HUES6 (cell line): Measurements from ENCODE around the gene IL1RAP.
A peak's percentile ranks its signal among the peaks of the same experiment; 100 is the strongest.

ENCODE experiments used
- H3K27ac ChIP-seq: 2 replicates; pipeline ENCODE4 v1.7.0; 2013; ENCODE audit warnings: low read depth, mild to moderate bottlenecking, low read length, inconsistent platforms
- H3K27me3 ChIP-seq: 2 replicates; pipeline ENCODE4 v1.6.1; 2013; ENCODE audit warnings: low read length; ENCODE audit not compliant: control insufficient read depth, insufficient read depth
- H3K36me3 ChIP-seq: 2 replicates; pipeline ENCODE4 v1.6.1; 2013; ENCODE audit warnings: low read length; ENCODE audit not compliant: control insufficient read depth, insufficient read depth
- H3K4me1 ChIP-seq: 2 replicates; pipeline ENCODE4 v1.6.1; 2013; ENCODE audit warnings: low read length; ENCODE audit not compliant: control insufficient read depth, insufficient read depth
- H3K4me3 ChIP-seq: 2 replicates; pipeline ENCODE4 v1.5.1; 2013; ENCODE audit warnings: low read depth, low read length
- H3K9ac ChIP-seq: one replicate; pipeline ENCODE4 v1.6.1; 2013; ENCODE audit warnings: mild to moderate bottlenecking, low read length
- H3K9me3 ChIP-seq: 2 replicates; pipeline ENCODE4 v1.6.1; 2013; ENCODE audit warnings: low read depth, low read length; ENCODE audit not compliant: control insufficient read depth, insufficient read depth

IL1RAP gene

GRCh38 chr3:190631295-190631694 is 117.4 kb downstream of the IL1RAP start:
- Histone ChIP-seq H3K36me3 (no peaks in the 10 kb centered on the region), H3K4me1 (no peaks in the 10 kb centered on the region), H3K4me3 (no peak overlapping the region), H3K9me3 (no peaks in the 10 kb centered on the region), H3K27ac (no peak overlapping the region), H3K9ac (no peak overlapping the region), H3K27me3 (no peaks in the 10 kb centered on the region)

GRCh38 chr3:190641564-190641963 is 127.7 kb downstream of the IL1RAP start:
- Histone ChIP-seq H3K4me3 (no peak overlapping the region), H3K27ac (no peak overlapping the region), H3K36me3 (no peaks in the 10 kb centered on the region), H3K4me1 (peaks cover 18% of the 10 kb centered on the region), H3K9ac (no peak overlapping the region), H3K27me3 (no peaks in the 10 kb centered on the region), H3K9me3 (no peaks in the 10 kb centered on the region)

GRCh38 chr3:190642016-190642415 is 128.1 kb downstream of the IL1RAP start:
- peaks cover 23% of the 10 kb centered on the region for H3K4me1 ChIP-seq
- no peaks in the 10 kb centered on the region for H3K27me3 ChIP-seq
- no peak overlapping the region for H3K9ac ChIP-seq
- H3K4me3 ChIP-seq, result no peak overlapping the region
- H3K36me3 ChIP-seq, result no peaks in the 10 kb centered on the region
- H3K27ac ChIP-seq, result no peak overlapping the region
- no peaks in the 10 kb centered on the region for H3K9me3 ChIP-seq

GRCh38 chr3:190644035-190644434 is 130.2 kb downstream of the IL1RAP start:
- Histone ChIP-seq H3K4me1 (peaks cover 25% of the 10 kb centered on the region), H3K27me3 (no peaks in the 10 kb centered on the region), H3K4me3 (no peak overlapping the region), H3K9me3 (no peaks in the 10 kb centered on the region), H3K36me3 (no peaks in the 10 kb centered on the region), H3K9ac (no peak overlapping the region), H3K27ac (no peak overlapping the region)

- peaks cover 25% of the 10 kb centered on the region for H3K4me1 ChIP-seq
- no peaks in the 10 kb centered on the region for H3K27me3 ChIP-seq
- H3K9me3 ChIP-seq, result no peaks in the 10 kb centered on the region
- H3K4me3 ChIP-seq, result no peak overlapping the region
- H3K27ac ChIP-seq, result no peak overlapping the region
- no peaks in the 10 kb centered on the region for H3K36me3 ChIP-seq
- no peak overlapping the region for H3K9ac ChIP-seq
Measured at GRCh38 chr3:190644766-190645165, 130.9 kb downstream of the IL1RAP start.

GRCh38 chr3:190645932-190646460 is 132.1 kb downstream of the IL1RAP start:
- Histone ChIP-seq H3K4me3 (peak overlapping the region; percentile 16; the same call in 1 of the 2 replicates), H3K4me1 (peaks cover 25% of the 10 kb centered on the region), H3K9ac (peak overlapping the region; percentile 2), H3K27me3 (no peaks in the 10 kb centered on the region), H3K9me3 (no peaks in the 10 kb centered on the region), H3K36me3 (no peaks in the 10 kb centered on the region), H3K27ac (peak overlapping the region; percentile 93)

- no peak overlapping the region for H3K4me3 ChIP-seq
- H3K27me3 ChIP-seq, result no peaks in the 10 kb centered on the region
- H3K4me1 ChIP-seq, result peaks cover 25% of the 10 kb centered on the region
- H3K36me3 ChIP-seq, result no peaks in the 10 kb centered on the region
- 0 out of 2 replicates have a peak overlapping the region, but pooled peaks have one; percentile 93 for H3K27ac ChIP-seq
- no peaks in the 10 kb centered on the region for H3K9me3 ChIP-seq
- H3K9ac ChIP-seq, result no peak overlapping the region
Measured at GRCh38 chr3:190646996-190647395, 133.1 kb downstream of the IL1RAP start.

- Histone ChIP-seq H3K27me3 (no peaks in the 10 kb centered on the region), H3K4me3 (no peak overlapping the region), H3K36me3 (no peaks in the 10 kb centered on the region), H3K9me3 (peaks cover 8% of the 10 kb centered on the region), H3K9ac (no peak overlapping the region), H3K4me1 (no peaks in the 10 kb centered on the region), H3K27ac (no peak overlapping the region)
Measured at GRCh38 chr3:190655933-190656332, 142.0 kb downstream of the IL1RAP start.

GRCh38 chr3:190658106-190658505 is 144.2 kb downstream of the IL1RAP start:
- H3K9me3 ChIP-seq, result peaks cover 8% of the 10 kb centered on the region
- H3K4me3 ChIP-seq, result no peak overlapping the region
- no peak overlapping the region for H3K9ac ChIP-seq
- H3K4me1 ChIP-seq, result no peaks in the 10 kb centered on the region
- no peaks in the 10 kb centered on the region for H3K36me3 ChIP-seq
- H3K27me3 ChIP-seq, result no peaks in the 10 kb centered on the region
- H3K27ac ChIP-seq, result no peak overlapping the region

GRCh38 chr3:190666821-190667220 is 152.9 kb downstream of the IL1RAP start:
- Histone ChIP-seq H3K27me3 (no peaks in the 10 kb centered on the region), H3K9me3 (no peaks in the 10 kb centered on the region), H3K4me1 (no peaks in the 10 kb centered on the region), H3K36me3 (no peaks in the 10 kb centered on the region), H3K9ac (no peak overlapping the region), H3K4me3 (no peak overlapping the region), H3K27ac (no peak overlapping the region)

GRCh38 chr3:190671658-190672057 is 157.8 kb downstream of the IL1RAP start:
- Histone ChIP-seq H3K4me3 (no peak overlapping the region), H3K9ac (no peak overlapping the region), H3K36me3 (no peaks in the 10 kb centered on the region), H3K9me3 (no peaks in the 10 kb centered on the region), H3K4me1 (no peaks in the 10 kb centered on the region), H3K27me3 (no peaks in the 10 kb centered on the region), H3K27ac (no peak overlapping the region)

- no peak overlapping the region for H3K27ac ChIP-seq
- H3K9ac ChIP-seq, result no peak overlapping the region
- H3K4me1 ChIP-seq, result no peaks in the 10 kb centered on the region
- H3K9me3 ChIP-seq, result peaks cover 5% of the 10 kb centered on the region; the same call in 1 of the 2 replicates
- H3K4me3 ChIP-seq, result no peak overlapping the region
- H3K36me3 ChIP-seq, result no peaks in the 10 kb centered on the region
- H3K27me3 ChIP-seq, result no peaks in the 10 kb centered on the region
Measured at GRCh38 chr3:190673148-190673547, 159.3 kb downstream of the IL1RAP start.
